Measurements from ENCODE around the gene RTKN.
"Not testable (repeated sequence)": the region's sequence is repeated elsewhere in the genome, so short reads cannot be mapped to it uniquely, and the experiment has no call there.

Gene RTKN

GRCh38 chr2:74439803-74440377, 1.8 kb downstream of the RTKN start:
- peak overlapping the region; percentile 96 for H3K27ac ChIP-seq
- no peak for DNase-seq (ENCODE audit: low read depth, low spot score)

- peak overlapping the region; percentile 96 for H3K27ac ChIP-seq
- DNase-seq (ENCODE audit: low read depth, low spot score): no peak
Observed at GRCh38 chr2:74439373-74439772, 2.4 kb downstream of the RTKN start.

GRCh38 chr2:74438248-74438647, 3.5 kb downstream of the RTKN start:
- DNase-seq (ENCODE audit: low read depth, low spot score): no peak
- H3K27ac ChIP-seq: no peak overlapping the region

GRCh38 chr2:74436848-74437695, 4.7 kb downstream of the RTKN start:
- H3K27ac ChIP-seq: no peak overlapping the region

DNA sequence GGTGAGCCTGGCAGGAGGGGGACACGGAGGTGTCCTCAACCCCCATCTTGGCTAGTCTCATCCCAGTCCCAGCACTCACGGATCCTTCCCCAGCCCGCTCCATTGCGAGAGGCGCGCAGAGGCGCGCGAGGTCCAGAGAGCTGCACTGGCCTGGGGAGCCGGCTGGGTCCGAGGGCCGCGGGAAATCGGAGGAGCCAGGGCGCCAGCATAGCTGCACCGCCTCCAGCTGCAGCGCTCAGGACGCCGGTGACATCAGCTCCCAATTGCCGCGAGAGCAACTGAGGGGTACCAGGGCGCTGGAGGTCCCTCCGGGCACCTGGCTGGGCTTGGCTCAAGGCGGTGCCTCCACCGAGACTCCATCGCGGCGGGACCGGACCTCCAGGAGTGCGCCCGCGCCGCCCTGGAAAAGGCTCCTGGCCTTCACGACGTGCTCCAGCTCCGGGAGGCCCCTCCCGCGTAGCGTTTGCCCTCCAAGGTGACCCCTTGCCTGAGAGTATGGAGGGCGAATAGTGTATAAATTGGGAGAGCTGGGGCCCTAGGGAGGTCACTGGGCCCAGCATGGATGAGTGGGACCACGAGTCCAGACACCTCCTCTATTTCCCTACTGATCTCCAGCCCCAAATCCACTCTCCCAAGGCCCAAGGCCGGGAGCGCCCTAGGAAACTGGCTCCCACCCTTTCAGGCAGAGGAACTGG, 5.5 kb downstream of the RTKN start:
- H3K27ac ChIP-seq: no peak overlapping the region
- DNase-seq (ENCODE audit: low read depth, low spot score): no peak

More at GRCh38 chr2:74436848-74437695, 4.7 kb downstream of the RTKN start:
- DNase-seq (ENCODE audit: low read depth, low spot score): no peak

DNA sequence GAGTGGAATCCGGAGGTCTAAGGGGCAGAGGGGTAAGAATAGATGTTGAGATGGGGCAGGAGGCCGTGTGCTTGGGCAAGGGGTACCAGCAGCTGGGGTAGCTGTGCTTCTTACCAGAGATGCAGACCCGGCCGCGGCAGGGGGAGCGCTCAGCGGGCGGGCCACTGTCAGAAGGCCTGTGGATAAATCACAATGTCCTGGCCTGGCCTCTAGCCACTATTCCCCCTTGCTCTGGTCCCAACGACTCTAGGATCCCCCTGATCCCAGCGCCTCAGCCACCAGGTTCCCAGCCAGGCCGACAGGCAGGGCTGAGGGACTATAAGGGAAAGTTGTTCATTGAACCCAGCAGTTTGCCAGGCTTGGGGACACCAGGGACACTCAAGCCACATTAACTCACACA, 11.2 kb downstream of the RTKN start:
- H3K27ac ChIP-seq: peak overlapping the region; percentile 99
- no peak for DNase-seq (ENCODE audit: low read depth, low spot score)

DNA sequence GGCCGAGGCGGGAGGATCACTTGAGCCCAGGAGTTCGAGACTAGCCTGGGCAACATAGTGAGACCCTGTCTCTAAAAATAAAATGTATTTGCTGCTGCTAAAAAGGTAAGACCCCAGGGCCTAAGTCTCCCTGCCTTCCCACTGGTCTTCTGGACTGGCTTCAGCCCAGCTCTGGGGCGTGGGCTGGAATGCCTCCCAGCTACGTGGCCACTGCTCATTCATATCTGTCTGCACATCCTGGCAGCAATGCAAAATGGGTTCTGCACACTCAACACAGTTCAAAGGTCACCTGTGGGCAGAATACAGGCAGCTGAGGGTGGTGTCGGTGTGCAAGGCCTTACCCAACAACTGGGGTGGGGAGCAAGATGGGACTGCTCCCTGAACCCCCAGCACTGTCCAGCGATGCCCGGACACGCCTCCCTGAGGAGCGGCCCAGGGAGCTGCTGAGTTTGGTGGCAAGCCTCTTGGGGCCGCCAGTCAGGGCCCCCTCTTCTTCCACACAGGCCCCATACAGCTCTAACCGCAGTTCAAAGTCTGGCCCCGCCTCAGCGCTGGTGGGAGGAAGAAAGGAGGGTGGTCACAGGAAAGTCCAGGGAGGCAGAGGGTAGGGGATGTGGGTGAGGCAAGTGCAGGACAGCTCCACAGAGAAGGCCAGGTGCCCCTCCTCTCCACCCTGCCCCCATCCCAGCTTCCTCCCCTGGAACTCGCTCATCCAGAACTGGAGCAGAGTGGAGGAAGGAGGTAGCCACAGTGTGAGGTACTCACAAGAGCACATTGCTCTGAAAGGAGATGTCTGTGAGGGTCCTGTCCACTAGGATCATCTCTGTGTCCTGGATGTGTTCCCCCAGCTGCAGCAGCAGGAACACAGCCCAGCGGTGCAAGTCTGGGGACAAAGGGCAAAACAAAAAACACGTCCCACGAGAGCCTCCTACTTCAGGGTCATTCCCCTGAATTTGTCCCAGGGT, 12.0 kb downstream of the RTKN start:
- no peak for DNase-seq (ENCODE audit: low read depth, low spot score)
- H3K27ac ChIP-seq: peak overlapping the region; percentile 99

- H3K27ac ChIP-seq: peak overlapping the region; percentile 99
- no peak for DNase-seq (ENCODE audit: low read depth, low spot score)
Observed at GRCh38 chr2:74428675-74429074, 13.1 kb downstream of the RTKN start.

DNA sequence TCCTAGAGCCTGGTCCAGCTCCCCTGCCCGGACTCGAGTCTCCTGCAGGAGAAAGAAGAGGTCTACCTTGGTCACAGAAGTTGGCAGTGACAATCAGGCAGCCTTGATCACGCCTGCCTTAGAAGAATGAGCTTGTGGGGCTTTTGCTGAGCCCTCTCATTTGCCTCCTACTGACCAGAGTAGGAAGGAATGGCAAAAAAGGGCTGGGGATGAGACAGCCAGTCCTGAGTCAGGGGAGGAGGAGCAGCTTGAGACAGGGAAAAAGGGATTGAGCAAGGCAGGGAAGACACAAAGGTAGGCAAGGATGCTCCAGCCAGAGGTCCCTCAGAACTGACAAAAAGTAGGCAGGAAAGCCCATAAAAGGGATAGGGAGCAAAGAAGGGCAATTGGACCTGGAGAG, 14.2 kb downstream of the RTKN start:
- no peak for DNase-seq (ENCODE audit: low read depth, low spot score)
- peak overlapping the region; percentile 99 for H3K27ac ChIP-seq

GRCh38 chr2:74426181-74426758, 15.5 kb downstream of the RTKN start:
- H3K27ac ChIP-seq: peak overlapping the region; percentile 99
- no peak for DNase-seq (ENCODE audit: low read depth, low spot score)

DNA sequence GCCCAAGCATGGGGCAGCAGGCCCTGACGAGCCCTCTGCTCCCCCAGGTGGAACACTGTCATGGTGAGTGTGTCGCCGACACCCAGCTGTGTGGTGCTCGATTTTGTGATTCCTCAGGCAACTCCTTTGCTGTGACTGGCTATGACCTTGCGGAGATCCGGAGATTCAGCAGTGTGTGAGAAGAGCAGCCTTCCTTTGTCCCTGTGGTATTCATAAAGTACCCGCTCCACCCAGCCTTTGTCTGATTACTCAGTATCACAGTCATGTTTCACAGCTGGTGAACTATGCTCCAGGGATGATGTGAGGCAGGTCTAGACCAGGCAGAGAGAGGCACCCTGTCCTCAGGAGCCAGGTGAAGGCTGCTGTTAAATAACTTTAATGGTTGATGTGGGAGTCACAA, 16.2 kb downstream of the RTKN start:
- DNase-seq (ENCODE audit: low read depth, low spot score): peak; percentile 95
- peak overlapping the region; percentile 99 for H3K27ac ChIP-seq

- no peak for DNase-seq (ENCODE audit: low read depth, low spot score)
- H3K27ac ChIP-seq: peak overlapping the region; percentile 99
Observed at GRCh38 chr2:74424995-74425406, 16.7 kb downstream of the RTKN start.

- peak overlapping the region; percentile 99 for H3K27ac ChIP-seq
- DNase-seq (ENCODE audit: low read depth, low spot score): no peak
Observed at GRCh38 chr2:74424139-74424992, 17.4 kb downstream of the RTKN start.

- peak overlapping the region; percentile 99 for H3K27ac ChIP-seq
- DNase-seq (ENCODE audit: low read depth, low spot score): no peak
Observed at GRCh38 chr2:74423231-74424095, 18.3 kb downstream of the RTKN start.

DNA sequence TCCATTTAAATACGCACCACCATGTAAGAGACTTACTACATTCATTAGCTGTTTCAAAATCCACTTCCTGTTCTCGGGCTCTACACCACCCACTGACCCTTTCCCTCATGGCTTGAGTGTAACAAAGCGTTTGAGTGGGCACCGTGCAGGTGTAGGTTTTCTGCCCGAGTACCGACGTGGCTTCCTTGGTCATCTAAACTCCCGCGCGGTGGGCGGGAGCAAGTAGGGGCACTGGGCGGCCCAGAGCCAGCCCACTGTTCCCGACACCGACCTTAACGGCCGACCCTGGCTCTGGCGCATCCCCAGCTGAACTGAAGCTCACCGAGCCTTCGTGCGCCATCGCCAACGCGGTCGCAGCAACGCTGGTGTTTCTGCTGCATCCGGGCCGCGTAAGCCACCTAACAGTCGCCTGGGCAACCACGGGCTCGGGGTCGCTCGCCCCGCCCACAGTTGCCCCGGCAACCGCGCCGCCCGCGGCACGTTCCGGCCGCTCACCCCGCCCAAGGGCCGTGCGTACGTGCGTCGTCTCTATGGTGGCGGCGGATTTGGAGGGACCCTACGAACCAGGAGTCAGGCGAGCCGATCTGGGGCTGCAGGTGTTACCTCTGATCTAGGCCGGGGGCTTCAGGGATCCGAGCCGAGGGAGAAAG, 20.4 kb downstream of the RTKN start, which contains the start of the genes C2orf81 and WDR54:
TSS of gene C2orf81 (minus strand) at position 399 of the 650 bp plus-strand sequence. CDS start at position 340, 59 bp downstream.
TSS of gene WDR54 (plus strand) at position 510 of the 650 bp plus-strand sequence. CDS start 424 bp downstream, outside the sequence.
- peak within 1 kb of the TSS; percentile 99 for H3K27ac ChIP-seq

DNA sequence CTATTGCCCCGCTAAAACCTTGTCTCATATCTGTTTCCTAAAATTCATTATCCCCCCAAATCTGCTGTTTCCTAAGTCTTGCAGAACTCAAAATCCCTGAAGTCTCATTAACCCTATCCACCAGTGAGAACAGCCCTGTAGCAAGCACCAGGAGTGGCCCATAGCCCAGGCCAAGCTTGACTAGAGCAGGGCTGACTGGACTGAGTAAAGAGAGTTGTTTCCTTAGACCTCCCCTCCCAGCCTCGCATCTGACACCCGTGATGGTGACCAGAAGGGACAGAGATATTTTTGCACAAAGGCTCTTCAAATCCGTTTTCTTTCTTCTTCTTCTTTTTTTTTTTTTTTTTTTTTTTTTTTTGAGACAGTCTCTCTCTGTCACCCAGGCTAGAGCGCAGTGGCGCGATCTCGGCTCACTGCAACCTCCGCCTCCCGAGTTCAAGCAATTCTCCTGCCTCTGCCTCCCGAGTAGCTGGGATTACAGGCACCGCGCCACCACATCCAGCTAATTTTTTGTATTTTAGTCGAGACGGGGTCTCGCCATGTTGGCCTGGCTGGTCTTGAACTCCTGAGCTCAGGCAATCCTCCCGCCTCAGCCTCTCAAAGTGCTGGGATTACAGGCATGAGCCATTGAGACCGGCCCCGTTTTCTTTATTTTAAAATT, 21.2 kb downstream of the RTKN start:
- not testable (repeated sequence) for DNase-seq (ENCODE audit: low read depth, low spot score)
- H3K27ac ChIP-seq: peak overlapping the region; percentile 99

More for the DNA sequence above, 20.4 kb downstream of the RTKN start, which contains the start of the genes C2orf81 and WDR54:
- DNase-seq (ENCODE audit: low read depth, low spot score): no peak
